T-helper 2 cell treated with Interferon-gamma antibody and Interleukin-4, amounts not matched to agents 5 μg/mL and 100 μg/mL, for 36 hours (primary cell): ENCODE measurements around the gene ADRA2B.
A peak's percentile ranks its signal among the peaks of the same experiment; 100 is the strongest.

Source experiments
- DNase-seq: peaks from one replicate; pipeline ENCODE4 v3.0.0; 2021; ENCODE audit warnings: low spot score
- H3K27ac Mint-ChIP-seq: one replicate; pipeline ENCODE4 v1.8.0; 2021; ENCODE audit warnings: mild to moderate bottlenecking, mixed read lengths
- H3K27me3 Mint-ChIP-seq: one replicate; pipeline ENCODE4 v1.8.0; 2021; ENCODE audit warnings: low read depth, mixed read lengths
- H3K36me3 Mint-ChIP-seq: one replicate; pipeline ENCODE4 v1.8.0; 2021; ENCODE audit warnings: low read depth, mixed read lengths
- H3K4me1 Mint-ChIP-seq: one replicate; pipeline ENCODE4 v1.8.0; 2021; ENCODE audit warnings: low read depth, mixed read lengths
- H3K4me3 Mint-ChIP-seq: one replicate; pipeline ENCODE4 v1.8.0; 2022; ENCODE audit warnings: mild to moderate bottlenecking, moderate library complexity, mixed read lengths
- H3K9me3 Mint-ChIP-seq: one replicate; pipeline ENCODE4 v1.8.0; 2021; ENCODE audit warnings: mixed read lengths

The ADRA2B gene

DNA sequence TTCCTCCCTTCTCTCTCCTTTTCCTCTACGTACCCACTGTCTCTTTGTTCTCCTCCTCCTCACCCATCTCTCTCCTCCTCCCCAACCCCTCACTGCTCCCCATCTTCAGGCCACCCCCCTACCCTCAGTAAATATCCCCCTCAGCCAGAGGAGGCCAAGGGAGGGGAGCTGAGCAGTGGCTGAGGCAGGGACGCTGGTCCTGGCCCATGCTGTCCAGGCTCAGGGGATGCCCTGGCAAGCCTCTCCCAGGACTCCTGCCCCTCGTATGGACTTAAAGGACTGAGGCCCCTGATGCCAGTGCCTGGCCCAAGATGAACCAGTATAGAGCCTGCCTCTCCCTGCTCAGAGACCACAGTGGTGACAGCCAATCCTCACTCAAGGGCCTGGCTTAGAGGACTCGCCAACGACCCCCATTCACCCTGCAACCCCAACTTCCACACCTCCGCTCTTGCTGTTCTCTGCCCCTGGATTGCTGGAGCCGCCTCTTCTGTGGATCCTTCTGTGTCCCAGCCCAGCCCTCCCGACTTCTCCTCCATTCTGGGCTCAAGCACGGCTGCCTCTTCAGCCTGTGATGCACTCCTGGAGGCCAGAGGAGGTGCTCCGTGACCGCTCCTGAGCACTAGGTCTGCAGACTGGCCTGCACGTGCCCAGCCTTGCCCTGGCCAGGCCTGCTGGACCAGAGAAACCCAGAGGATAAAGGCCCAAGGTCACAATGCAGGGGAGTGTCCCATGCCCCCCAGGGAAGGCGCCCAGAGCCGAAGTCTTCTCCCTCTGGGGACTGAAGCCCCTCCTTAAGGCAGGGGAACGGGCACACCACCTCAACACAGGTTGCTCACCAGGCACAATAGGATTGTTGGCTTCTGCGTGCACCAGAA, 38.4 kb upstream of the ADRA2B start:
- H3K27ac Mint-ChIP-seq = no peak overlapping the region
- peaks cover 48% of the 10 kb centered on the region for H3K4me1 Mint-ChIP-seq
- H3K9me3 Mint-ChIP-seq = no peaks in the 10 kb centered on the region
- H3K4me3 Mint-ChIP-seq = no peak overlapping the region
- no peaks in the 10 kb centered on the region for H3K27me3 Mint-ChIP-seq
- H3K36me3 Mint-ChIP-seq = no peaks in the 10 kb centered on the region
- DNase-seq = no peak

DNA sequence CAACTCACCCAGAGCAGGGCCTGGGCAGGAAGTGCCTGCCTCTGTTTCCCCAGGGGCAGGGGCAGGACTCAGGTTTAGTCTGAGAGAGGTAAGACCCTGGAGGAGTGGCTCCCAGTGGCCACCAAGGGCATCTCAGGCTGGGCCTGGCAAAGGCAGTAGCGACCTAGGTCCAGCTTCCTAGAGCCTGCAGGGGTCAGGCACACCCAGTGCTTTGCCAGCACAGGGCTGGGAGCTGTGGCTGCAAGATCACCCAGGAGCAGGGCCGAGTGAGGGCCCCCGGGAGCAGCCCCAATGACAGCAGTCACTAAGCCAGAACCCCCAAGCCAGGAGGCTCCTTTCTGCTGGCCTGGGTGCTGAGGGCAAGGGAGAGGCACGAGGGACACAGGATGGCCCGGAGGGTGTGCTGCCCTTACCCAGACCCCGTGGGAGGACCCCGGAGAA, 37.6 kb upstream of the ADRA2B start:
- Mint-ChIP-seq H3K27me3 (no peaks in the 10 kb centered on the region), H3K36me3 (no peaks in the 10 kb centered on the region), H3K9me3 (no peaks in the 10 kb centered on the region), H3K27ac (no peak overlapping the region), H3K4me3 (no peak overlapping the region), H3K4me1 (peaks cover 43% of the 10 kb centered on the region)
- DNase-seq = no peak

GRCh38 chr2:96153291-96153713, 36.9 kb upstream of the ADRA2B start:
- no peaks in the 10 kb centered on the region for H3K27me3 Mint-ChIP-seq
- H3K27ac Mint-ChIP-seq = no peak overlapping the region
- H3K4me1 Mint-ChIP-seq = peaks cover 46% of the 10 kb centered on the region
- no peaks in the 10 kb centered on the region for H3K9me3 Mint-ChIP-seq
- H3K36me3 Mint-ChIP-seq = no peaks in the 10 kb centered on the region
- no peak overlapping the region for H3K4me3 Mint-ChIP-seq
- DNase-seq = no peak

DNA sequence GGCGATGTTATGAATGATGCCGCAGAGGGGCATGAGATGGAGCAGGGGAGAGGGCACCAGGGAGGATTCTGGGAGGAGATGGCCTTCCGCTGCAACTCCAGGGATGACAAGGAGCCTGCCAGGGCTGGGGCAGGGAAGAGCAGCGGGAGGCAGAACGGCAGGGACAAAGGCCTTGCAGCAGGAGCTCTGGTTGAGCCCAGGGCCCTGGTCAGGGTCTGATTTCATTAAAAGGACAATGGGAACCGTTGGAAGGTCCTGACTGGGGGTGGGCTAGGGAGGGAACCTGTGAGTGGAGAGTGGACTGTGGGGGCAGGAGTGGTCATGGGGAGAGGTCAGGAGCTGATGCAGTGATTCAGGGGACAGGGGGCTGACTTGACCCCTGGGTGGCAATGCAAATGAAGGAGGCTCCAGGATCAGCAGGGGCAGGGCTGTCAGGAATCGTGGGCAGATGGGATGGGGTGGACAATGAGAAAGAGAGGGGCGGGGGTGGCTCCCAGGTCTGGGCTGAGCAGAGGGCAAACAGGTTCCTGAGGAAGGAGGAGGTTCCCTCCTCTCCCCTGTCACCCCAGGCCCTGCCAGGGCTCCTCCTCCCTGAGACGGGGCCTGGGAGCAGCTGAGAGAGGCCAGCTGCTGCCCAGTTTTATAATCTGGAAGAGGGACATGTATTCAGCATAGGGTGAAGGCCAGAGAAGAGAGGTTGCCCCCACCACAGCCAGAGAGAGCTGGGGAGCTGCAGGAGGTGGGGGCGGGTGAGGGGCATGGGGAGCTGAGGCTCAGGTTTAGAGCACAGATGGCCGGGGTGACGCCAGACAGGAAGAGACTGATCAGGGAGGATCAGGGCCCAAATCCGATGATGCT, 36.2 kb upstream of the ADRA2B start:
- Mint-ChIP-seq H3K4me1 (peaks cover 46% of the 10 kb centered on the region), H3K36me3 (no peaks in the 10 kb centered on the region), H3K27me3 (no peaks in the 10 kb centered on the region), H3K4me3 (no peak overlapping the region), H3K27ac (peak overlapping the region; percentile 44), H3K9me3 (no peaks in the 10 kb centered on the region)
- no peak for DNase-seq

- Mint-ChIP-seq H3K4me1 (peaks cover 47% of the 10 kb centered on the region), H3K27ac (peak overlapping the region; percentile 44), H3K36me3 (no peaks in the 10 kb centered on the region), H3K27me3 (no peaks in the 10 kb centered on the region), H3K4me3 (no peak overlapping the region), H3K9me3 (no peaks in the 10 kb centered on the region)
- no peak for DNase-seq
These were observed 35.4 kb upstream of the ADRA2B start for GRCh38 chr2:96151595-96152303.

DNA sequence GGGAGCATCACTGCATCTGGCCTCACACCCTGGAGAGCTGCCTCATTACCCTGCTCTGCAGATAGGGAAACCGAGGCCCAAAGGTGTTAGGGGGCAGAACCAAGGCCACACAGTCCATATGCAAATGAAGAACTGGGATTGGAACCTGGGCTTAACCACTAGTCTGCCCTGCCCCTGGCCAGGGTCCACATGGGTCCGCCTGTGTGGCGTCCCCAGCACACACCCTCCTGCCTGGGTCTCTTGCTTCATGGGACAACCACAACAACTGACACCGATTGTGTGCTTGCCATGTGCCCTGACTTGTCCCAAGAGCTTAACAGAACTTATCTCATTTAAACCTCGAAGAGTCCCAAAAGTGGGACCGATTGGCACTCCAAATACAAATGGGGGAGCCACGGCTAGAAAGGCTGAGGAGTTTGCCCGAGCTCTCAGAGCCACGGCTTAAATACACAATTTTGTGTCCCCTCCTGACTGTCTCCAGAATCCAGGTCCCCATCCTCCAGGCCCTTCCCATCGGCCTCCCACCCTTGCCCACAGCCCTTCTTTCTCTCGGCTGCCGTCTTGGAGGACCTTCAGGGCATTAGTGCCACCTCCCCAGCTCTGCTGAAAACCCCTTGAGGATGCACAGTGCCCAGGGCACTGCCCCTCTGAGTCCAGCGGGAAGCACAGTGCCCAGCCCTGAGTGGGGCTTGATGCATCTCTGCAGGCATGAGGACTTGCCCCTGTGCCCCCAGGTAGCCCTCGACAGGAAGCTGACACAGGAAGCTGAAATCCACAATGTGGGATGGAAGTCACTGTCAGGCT, 34.6 kb upstream of the ADRA2B start:
- peaks cover 46% of the 10 kb centered on the region for H3K4me1 Mint-ChIP-seq
- no peaks in the 10 kb centered on the region for H3K9me3 Mint-ChIP-seq
- no peak overlapping the region for H3K4me3 Mint-ChIP-seq
- no peaks in the 10 kb centered on the region for H3K27me3 Mint-ChIP-seq
- H3K36me3 Mint-ChIP-seq = no peaks in the 10 kb centered on the region
- peak overlapping the region; percentile 29 for H3K27ac Mint-ChIP-seq
- DNase-seq = no peak

DNA sequence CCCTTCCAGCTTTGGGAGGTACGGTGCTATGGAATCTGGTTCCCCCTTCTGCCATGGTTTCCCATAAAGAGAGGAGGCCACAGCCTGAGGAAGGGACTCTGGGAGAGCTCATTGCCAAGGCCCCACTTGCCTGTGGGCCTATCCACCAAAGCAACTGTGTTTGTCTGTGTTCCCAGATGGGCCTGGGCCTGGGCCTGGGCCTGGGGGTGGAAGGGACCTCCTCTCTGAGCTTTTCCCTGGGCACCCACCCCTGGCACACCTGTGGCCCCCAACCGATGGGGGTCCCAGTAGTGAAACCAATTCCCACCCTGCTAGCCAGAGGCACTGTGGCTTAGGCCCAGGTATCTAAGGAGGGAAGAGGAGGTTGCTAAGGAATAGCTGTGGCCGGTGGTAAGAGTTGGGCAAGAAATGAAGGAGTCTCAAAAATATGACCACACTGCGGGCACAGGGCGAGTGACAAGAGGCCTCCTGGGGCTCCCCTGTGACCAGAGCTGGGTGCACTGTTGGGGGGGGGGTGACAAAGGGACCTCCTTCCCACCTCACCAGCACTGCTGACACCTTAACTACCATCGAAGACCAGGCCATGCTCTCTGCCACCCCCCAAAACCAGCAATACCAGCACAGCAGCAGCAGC, 33.8 kb upstream of the ADRA2B start:
- Mint-ChIP-seq H3K27me3 (no peaks in the 10 kb centered on the region), H3K4me3 (no peak overlapping the region), H3K4me1 (peaks cover 48% of the 10 kb centered on the region), H3K36me3 (no peaks in the 10 kb centered on the region), H3K27ac (peak overlapping the region; percentile 51), H3K9me3 (no peaks in the 10 kb centered on the region)
- no peak for DNase-seq

GRCh38 chr2:96148410-96149217, 32.2 kb upstream of the ADRA2B start:
- H3K36me3 Mint-ChIP-seq = peaks cover 9% of the 10 kb centered on the region
- H3K27ac Mint-ChIP-seq = peak overlapping the region; percentile 95
- H3K9me3 Mint-ChIP-seq = no peaks in the 10 kb centered on the region
- H3K4me3 Mint-ChIP-seq = peak overlapping the region; percentile 76
- H3K4me1 Mint-ChIP-seq = peaks cover 57% of the 10 kb centered on the region
- no peaks in the 10 kb centered on the region for H3K27me3 Mint-ChIP-seq
- DNase-seq = peak; percentile 97

- H3K4me3 Mint-ChIP-seq = peak overlapping the region; percentile 76
- peaks cover 13% of the 10 kb centered on the region for H3K36me3 Mint-ChIP-seq
- no peaks in the 10 kb centered on the region for H3K9me3 Mint-ChIP-seq
- H3K27me3 Mint-ChIP-seq = no peaks in the 10 kb centered on the region
- peaks cover 62% of the 10 kb centered on the region for H3K4me1 Mint-ChIP-seq
- H3K27ac Mint-ChIP-seq = peak overlapping the region; percentile 95
- DNase-seq = no peak
These were observed 31.3 kb upstream of the ADRA2B start for GRCh38 chr2:96147593-96148201.

DNA sequence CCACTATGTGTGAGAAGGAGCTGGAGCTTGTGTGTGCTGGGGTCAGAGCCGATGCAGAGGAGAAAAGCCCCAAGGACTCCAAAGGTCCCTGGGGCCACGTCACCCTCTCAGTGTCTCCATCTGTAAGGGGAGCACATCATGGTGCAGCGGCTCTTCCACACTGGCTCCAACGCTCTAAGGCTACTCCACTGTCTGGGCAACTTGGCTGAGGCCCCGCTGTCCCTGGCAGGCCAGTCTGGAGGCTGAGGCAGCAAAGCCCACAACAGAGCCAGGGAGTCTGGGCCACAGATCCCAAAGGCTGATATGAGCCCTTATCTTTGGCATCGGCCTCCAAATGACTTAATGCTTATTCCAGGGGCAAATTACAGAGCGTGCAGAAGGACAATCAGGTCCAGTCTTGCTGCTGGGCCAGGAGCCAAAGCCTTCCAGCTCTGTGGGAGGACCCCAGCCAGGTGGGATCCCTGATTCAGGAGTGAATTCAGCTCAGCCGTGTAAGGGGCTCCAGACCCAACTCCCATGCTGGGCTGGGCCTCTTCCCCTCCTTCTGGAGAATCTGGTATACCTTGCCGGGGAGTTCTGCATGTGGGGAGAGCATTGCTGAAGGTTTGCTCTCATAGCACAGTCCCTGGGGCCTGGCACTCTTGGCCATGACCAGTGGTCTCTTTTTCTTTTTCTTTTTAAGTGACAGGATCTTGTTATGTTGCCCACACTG, 30.7 kb upstream of the ADRA2B start:
- Mint-ChIP-seq H3K4me3 (peak overlapping the region; percentile 76), H3K36me3 (peaks cover 17% of the 10 kb centered on the region), H3K27ac (peak overlapping the region; percentile 95), H3K27me3 (no peaks in the 10 kb centered on the region), H3K4me1 (peaks cover 65% of the 10 kb centered on the region), H3K9me3 (no peaks in the 10 kb centered on the region)
- DNase-seq = peak; percentile 60

GRCh38 chr2:96146153-96146880, 29.9 kb upstream of the ADRA2B start:
- peak overlapping the region; percentile 76 for H3K4me3 Mint-ChIP-seq
- peaks cover 62% of the 10 kb centered on the region for H3K4me1 Mint-ChIP-seq
- DNase-seq = peak; percentile 92

More at GRCh38 chr2:96146153-96146880, 29.9 kb upstream of the ADRA2B start:
- H3K36me3 Mint-ChIP-seq = peaks cover 21% of the 10 kb centered on the region
- H3K27me3 Mint-ChIP-seq = no peaks in the 10 kb centered on the region
- peak overlapping the region; percentile 95 for H3K27ac Mint-ChIP-seq
- H3K9me3 Mint-ChIP-seq = no peaks in the 10 kb centered on the region
